Stimulated activated CD4-positive, alpha-beta T cell treated with anti-CD3 and anti-CD28 coated beads, Interleukin-15, amount 100 ng/mL, for 48 hours (primary cell): Measurements from ENCODE around the gene ING5.
A peak's percentile ranks its signal among the peaks of the same experiment; 100 is the strongest.

Experiments used
- DNase-seq, 2 donors: peaks; one replicate each; pipeline ENCODE4 v3.0.0-alpha.2; 2020; ENCODE audit warnings: low read depth in 2 of 2

The ING5 gene

GRCh38 chr2:241672243-241673188, 29.3 kb upstream of the ING5 start:
- DNase-seq: no peak

GRCh38 chr2:241673189-241673663, 28.6 kb upstream of the ING5 start:
- DNase-seq: no peak

GRCh38 chr2:241673797-241674725, 27.8 kb upstream of the ING5 start:
- no peak for DNase-seq

- no peak for DNase-seq
Measured at GRCh38 chr2:241675885-241676284, 26.0 kb upstream of the ING5 start.

GRCh38 chr2:241676665-241677064, 25.2 kb upstream of the ING5 start:
- no peak for DNase-seq

- no peak for DNase-seq
Measured at GRCh38 chr2:241677392-241677791, 24.4 kb upstream of the ING5 start.

GRCh38 chr2:241678307-241678706, 23.5 kb upstream of the ING5 start:
- no peak for DNase-seq

- DNase-seq: no peak
Measured at GRCh38 chr2:241678784-241679540, 22.9 kb upstream of the ING5 start.

GRCh38 chr2:241680044-241680443, 21.8 kb upstream of the ING5 start:
- no peak for DNase-seq

GRCh38 chr2:241680827-241681599, 20.8 kb upstream of the ING5 start:
- DNase-seq: no peak

- no peak for DNase-seq
Measured at GRCh38 chr2:241686324-241686649, 15.6 kb upstream of the ING5 start.

GRCh38 chr2:241686650-241687425, 15.0 kb upstream of the ING5 start, which contains the start of gene DTYMK:
Gene DTYMK (minus strand): TSS chr2:241686815. CDS start chr2:241686783, 32 bp downstream.
- peak; percentile 88 to 93 for DNase-seq

- no peak for DNase-seq
Measured at GRCh38 chr2:241689306-241689705, 12.5 kb upstream of the ING5 start.

- no peak for DNase-seq
Measured at GRCh38 chr2:241690202-241690717, 11.6 kb upstream of the ING5 start.

- DNase-seq: no peak
Measured at GRCh38 chr2:241692448-241692847, 9.4 kb upstream of the ING5 start.

GRCh38 chr2:241695651-241696050, 6.2 kb upstream of the ING5 start:
- no peak for DNase-seq

GRCh38 chr2:241701149-241701398, 765 bp upstream of the ING5 start:
- DNase-seq: no peak

- DNase-seq: peak; percentile 82 to 87
Measured at GRCh38 chr2:241702155-241703031, 554 bp downstream of the ING5 start.

- no peak for DNase-seq
Measured at GRCh38 chr2:241703032-241703604, 1.3 kb downstream of the ING5 start.
